Measurements from ENCODE around the gene ZNF738.

The ZNF738 gene

GRCh38 chr19:21423057-21424041 is 64.5 kb downstream of the ZNF738 start:
- DNase-seq = no peak

Measured in stimulated activated CD4-positive, alpha-beta T cell treated with anti-CD3 and anti-CD28 coated beads, Interleukin-2, amount 100 ng/mL, for 24 hours (primary cell).